AG08396 (cell line): ENCODE results near the gene KIAA1328.

Experiments
- DNase-seq: peaks from one replicate; pipeline ENCODE4 v3.0.0; 2012; ENCODE audit warnings: low spot score, mixed read lengths

Gene KIAA1328

DNA sequence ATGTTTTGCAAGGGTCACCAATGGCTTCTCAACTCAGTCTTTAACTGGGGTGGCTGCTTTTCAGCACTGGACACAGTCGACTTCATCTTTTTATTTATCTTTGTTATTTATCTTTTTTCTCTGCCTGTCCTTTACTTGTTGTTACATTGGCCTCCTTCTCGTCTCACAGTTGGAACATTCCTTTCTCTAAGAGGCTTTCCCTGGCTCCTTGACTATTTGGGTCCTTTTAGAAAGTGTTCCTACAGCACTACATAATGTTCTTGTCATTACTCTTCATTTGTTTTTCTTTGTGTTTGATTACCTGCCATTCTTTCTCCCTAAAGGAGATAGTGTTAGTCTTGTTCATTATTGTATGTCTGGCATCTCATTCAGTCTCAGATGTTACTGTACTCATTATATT lies 122.0 kb downstream of the KIAA1328 start:
- DNase-seq = no peak

DNA sequence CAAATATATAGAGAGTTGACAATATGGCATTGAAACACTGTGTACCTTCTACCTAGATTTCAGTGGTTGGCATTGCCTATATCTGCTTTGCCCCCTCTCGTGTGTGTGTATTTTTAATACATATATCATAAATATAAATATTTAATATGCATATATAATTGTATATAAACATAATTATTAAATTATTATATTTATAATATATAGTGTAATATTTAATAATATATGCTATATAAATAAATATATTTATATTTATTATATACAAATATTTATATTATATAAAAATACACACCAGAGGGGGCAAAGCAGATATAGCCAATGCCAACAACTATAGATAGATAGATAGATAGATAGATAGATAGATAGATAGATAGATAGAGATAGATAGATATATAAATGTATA lies 124.1 kb downstream of the KIAA1328 start:
- DNase-seq = no peak

DNA sequence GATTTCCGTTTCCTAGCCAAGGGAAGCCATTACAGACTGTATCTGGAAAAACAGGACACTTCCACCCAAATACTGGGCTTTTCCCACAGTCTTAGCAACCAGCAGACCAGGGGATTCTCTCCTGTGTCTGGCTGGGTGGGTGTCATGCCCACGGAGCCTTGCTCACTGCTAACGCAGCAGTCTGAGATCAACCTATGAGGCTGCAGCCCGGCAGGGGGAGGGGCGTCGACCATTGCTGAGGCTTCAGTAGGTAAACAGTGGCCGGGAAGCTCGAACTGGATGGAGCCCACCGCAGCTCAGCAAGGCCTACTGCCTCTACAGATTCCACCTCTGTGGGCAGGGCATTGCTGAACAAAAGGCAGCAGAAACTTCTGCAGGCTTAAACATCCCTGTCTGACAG lies 131.1 kb downstream of the KIAA1328 start:
- DNase-seq = no peak

DNA sequence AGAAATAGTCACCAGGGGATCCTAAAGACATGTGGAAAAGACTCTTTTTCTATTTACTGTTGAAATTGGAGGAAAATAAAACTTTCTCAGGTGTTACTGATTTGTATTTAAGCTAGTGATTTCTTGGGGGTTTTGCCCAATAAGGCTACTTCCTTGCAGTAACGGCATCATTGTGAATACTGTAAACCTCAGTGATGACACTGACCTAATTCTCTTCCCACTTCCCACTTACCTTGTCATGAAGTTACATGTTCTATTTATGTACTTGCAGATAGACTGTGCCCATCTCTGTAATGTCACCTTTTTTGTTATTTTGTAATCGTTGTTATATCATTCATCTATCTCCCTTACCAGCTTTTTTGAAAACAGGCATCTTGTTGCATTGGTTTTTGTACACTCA lies 134.5 kb downstream of the KIAA1328 start:
- DNase-seq = no peak

DNA sequence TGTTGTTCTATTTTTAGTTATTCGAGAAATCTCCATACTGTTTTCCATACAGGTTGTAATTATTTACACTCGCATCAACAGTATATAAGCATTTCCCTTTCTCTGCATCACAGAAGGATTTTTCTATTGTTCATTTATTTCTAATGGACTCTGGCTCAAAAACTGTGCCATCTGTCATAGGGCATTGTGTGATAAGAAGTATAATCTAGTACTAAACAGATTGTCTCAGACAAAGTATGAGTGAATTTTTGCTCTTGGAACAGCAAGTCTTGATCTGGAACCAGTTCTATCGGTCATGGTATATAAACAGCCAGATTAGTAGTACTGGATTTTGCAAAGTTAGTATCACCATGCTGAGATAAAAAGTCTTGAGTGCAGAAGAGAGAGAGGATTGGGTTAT lies 145.8 kb downstream of the KIAA1328 start:
- no peak for DNase-seq

DNA sequence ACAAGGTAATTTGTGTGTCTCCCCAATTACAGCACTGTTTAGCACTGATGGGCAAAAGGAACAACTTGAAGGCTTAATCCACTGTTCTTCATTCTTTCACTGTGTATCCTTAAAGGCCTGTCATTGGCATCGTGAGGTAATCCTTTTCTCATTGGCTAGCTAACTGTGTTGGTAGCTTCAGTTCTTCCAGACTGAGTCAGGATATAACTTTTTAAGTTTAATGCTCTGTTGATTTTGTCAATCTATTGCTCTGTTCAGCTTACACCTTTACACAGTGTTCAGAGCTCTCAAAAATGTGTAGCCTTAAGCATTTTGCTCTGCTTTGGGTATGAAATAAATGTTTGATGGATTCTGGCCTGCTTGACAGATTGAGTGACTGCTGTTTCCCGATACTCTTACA lies 148.2 kb downstream of the KIAA1328 start:
- no peak for DNase-seq

DNA sequence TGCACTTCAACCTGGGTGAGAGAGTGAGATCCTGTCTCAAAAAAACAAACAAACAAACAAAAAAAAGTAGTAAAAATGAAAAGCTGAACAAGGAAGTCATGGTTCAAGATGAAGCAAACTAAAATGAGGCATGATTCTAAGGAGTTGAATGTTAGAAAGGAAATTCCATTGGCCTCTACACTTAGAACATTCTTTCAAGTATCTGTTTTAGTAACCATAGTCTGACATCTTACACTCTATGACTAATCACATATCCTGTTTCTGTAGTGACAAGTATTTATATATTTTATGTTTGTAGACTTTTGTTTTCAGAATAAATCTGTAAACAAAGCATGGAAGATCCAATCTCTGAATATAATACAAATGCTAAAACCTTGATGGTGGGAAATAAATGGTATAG lies 164.1 kb downstream of the KIAA1328 start:
- DNase-seq = peak; percentile 5

DNA sequence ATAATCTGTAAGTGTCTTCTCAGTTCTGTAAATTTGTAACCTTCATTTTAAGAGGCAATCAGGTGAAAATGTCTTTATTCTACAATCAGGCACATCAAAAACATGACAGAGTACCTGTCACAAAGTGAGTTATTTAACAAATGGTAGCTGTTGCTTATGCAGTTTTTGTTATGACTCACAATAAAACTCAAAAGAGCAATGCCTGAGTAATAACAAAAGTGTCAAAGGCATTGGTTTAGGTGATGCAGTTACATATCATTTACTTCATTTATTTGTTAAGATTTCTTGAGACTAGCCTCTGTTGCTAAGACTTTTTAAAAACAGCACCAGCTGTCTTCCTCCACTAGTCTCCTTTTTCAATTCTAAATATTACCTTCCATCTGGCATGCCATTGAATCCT lies 177.8 kb downstream of the KIAA1328 start:
- DNase-seq = no peak

DNA sequence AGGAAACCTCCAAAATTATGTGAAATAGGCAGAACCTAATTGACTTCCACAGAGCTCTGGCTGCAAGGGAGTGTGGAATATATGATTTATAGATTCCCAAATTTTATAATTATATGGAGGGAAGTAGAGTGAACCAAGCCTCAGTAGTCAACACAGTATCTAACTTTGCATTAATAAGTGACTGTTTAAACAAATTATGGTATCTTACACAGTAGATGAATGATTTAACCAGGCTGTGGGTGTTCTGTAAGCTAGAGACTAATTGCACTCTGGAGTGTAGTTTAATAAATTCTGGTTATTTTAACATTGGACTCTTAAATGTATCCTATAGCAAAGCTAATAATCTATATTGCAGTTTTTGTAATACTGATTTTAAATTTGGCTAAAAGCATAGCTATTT lies 183.5 kb downstream of the KIAA1328 start:
- DNase-seq = no peak

DNA sequence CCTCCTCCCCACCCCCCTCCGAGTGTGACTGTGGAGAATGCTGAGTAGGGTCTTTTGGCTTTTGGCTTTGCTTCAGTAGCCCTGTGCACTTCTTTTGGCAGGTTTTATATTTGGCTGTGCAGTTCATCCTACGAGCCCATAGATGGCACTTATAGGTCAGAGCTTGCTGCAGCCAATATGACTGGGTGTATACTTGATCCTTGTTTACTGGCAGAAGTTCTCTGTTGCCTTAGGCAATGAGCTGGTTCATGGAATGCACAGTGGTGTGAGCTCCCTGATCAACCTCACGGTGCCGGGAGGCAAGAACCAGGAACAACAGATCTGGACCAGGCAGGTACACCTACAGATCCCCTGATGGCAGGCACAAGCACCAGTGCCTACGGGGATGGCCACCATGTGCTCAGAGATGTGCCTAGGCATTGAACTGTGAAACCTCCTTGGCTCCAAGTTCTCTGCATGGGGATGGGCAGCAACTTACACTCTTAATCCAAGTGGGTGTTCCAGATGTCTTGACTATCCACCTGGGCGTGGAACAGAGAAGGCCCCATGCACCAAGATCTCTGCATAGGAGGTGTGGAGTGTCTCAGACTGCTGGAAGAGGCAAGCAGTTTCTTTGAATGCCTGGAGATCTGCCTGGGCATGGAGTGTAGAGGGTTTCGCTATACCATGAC lies 190.4 kb downstream of the KIAA1328 start:
- no peak for DNase-seq

DNA sequence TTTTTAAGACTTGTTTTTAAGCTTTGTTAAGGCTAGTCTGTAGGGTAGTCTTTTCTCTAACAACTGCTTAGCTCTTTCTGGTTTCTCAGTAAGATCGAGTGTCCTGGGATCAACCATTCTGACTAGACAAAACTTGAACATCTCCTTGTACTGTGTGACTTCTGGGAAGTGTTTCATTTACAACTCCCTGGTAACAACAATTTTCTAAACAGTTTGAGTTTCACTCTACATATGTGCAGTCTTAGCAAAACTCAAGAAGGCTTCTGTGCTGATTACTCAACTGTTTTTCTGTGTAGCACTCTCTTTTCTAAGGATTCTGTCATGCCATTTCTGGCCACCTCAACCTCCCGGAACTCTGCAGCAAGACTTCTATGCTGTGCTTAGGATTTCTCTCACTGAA lies 204.5 kb downstream of the KIAA1328 start:
- no peak for DNase-seq

DNA sequence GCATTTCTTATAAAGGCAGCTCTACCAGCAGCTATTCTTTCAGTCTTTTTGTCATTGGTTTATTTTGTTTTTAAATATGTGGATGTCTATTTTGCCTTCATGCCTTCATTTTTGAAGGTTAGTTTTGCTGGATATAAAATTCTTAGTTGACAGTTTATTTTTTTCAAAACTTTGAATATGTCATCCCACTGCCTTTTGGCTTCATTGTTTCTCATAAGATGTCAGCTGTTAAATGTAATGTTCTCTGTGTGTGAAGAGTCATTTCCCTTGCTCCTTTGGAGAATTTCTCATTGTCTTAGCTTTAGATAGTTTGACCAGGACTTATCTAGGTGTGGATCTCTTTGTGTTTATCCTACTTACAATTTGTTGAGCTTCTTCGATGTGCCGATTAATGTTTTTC lies 213.5 kb downstream of the KIAA1328 start:
- DNase-seq = no peak

DNA sequence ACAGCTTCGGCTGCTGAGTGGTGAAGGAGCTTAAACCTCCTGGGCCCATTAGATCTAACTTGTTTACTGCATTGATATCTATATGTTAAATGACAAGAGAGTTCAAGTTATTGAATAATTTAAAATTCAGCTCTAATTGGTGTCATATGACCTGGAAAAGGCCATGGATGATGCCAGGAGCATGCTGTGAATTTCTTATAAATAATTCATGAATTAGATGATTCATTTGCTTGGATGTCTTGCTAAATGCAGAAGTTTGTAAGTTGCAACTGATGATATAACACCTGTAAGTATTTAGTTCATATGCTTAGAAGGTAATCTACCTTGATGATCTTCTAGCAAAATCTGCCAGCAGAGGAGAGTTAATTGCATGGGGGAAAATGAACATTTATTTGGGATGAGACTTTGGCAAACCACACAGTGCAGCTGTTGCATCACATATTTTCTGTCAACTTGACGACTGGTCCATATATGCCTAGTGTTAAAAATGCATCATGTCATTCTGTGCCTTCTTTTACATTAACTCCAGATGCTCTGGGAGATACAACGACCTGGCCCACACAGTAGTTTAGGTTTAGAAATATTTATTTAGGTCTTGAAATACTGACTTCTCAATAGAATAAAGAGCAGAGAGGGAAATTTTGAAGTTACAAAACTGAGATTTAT lies 226.3 kb downstream of the KIAA1328 start:
- no peak for DNase-seq

DNA sequence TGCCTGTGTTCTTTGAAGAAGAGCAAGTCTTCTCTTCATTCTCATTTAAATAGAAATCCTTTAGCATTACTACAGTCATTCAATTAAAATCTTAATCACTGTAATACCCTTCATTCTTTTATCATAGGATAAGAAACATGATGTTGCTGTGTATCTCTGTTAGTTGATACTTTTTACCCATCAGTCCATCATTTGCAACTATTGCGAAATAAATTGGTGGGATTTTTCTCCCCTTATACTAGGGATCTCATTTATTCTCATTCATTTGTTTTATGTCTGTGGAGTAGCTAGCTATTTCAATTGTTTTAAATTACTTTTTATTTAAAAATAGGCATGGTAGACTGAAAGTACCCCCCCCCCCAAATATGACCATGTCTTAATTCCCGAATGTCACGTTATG lies 235.3 kb downstream of the KIAA1328 start:
- no peak for DNase-seq

DNA sequence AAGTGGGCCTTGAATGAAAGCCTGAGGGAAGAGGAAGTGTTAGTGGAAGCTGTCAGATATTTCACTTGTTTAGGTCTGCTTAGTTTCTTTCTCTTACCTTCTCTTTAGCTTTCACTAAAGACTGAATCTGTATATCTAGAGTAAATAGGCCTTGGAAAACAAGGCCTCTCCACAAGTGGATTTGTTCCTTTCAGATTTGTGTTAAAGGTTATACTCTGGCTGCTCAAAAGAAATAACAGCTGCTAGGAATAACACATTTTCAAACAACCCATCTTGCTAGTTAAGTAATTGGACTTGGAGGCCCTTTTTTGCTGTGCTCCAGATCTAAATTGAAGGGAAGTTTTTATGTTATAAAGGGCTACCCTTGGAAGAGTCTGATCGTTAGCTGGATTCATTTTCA lies 236.3 kb downstream of the KIAA1328 start:
- DNase-seq = no peak

DNA sequence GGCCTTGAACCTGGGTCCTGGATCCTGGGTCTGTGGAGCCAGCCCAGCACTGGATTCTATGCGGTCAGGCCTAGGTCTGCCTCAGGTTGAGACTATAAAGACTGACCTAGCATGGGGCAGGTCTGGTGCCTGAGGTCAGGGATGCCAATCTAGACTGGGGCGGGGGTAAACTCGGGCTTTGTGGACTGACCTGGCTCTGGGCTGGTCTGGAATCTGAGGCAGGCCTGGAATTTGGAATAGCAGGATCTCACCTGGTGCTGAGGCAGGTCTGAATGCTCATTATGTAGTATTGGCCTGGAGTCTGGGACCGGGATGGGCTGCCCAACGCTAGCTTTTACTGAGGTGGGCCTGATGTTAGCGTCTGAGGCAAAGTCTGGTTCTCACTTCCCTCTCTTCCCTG lies 256.0 kb downstream of the KIAA1328 start:
- no peak for DNase-seq

DNA sequence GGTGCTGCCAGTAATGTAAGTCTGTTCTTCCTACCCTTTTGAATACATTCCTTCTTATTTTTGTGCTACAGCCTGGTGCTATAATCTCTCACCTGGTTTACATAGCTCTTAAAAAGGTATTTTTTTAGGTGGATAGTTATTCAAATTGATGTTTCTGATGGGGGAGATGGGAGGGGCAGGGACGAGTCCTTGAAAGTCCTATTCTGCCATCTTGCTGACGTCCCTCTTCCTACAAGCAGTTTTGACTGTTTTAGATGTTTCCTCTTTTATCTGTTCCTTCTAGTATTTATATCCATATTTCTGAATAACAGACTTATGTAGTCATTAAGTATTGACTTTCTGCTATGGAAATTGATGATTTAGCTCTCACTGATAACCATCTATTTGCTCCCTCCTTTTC lies 256.4 kb downstream of the KIAA1328 start:
- DNase-seq = no peak

DNA sequence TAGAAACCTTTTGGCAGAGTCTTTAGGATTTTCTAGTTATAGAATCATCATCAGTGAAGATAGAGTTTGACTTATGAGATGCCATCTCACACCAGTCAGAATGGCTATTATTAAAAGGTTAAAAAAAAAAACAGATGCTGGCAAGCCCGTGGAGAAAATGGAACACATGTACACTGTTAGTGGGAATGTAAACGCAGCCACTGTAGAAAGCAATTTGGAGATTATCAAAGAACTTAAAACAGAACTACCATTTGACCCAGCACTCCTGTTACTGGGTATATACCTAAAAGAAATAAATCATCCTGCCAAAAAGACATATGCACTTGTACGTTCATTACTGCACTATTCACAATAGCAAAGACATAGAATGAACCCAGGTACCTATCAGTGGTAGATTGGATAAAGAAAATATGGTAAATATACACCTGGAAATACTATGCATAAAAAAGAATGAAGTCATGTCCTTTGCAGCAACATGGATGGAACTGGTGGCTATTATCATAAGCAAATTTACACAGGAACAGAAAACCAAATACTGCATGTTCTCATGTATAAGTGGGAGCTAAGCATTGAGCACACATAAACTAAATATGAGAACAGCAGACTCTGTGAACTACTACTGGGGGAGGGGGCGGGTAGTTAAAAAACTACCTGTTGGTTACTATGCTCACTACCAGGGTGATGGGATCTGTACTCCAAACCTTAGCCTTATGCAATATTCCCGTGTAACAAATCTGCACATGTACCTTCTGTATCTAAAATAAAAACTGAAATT lies 279.0 kb downstream of the KIAA1328 start:
- DNase-seq = no peak

DNA sequence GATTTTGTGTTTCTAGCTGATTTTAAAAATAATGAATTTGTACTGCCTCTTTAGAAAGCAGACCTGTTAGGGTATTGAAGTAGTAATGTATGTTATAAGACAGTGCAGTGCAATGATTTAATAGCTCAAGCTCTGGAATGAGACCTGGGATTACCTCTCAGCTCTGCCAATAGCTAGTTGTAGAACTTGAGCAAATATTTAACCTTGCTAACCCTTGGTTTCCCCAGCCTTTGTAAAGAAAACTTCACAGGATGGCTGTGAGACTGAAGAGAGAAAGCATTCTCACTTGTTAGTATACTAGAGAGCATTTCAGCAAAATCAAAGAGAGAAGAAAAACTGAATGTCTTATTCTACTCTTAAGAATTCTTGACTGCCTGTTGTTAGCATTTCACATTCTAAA lies 293.9 kb downstream of the KIAA1328 start:
- DNase-seq = no peak

DNA sequence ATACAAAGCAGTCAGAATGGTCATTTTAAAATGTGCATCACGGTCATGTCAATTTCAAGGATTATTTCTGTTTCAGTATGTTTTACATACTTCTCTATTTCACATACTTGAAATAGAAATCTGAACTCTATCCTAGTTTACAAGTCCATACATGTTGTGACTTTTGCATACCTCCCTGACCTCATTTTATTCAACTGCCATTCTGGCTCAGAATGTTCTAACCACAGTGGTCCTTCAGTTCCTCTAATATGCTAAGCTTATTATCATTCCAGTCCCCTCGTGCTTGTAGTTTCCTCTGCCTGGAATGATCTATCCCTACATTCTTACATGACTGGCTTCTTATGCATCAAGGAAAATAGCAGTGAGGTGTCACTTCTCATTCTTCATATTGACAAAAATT lies 295.6 kb downstream of the KIAA1328 start:
- DNase-seq = no peak

DNA sequence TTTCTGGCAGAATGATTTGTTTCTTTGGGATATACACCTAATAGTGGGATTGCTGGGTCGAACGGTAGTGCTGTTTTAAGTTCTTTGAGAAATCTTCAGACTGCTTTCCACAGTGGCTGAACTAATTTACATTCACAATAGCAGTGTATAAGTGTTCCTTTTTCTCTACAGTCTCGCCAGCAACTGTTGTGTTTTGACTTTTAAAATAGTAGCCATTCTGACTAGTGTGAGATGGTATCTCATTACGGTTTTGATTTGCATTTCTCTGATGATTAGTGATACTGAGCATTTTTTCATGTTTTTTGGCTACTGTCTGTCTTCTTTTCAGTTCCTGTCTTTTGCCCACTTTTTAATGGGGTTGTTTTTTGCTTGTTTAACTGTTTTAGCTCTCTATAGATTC lies 306.2 kb downstream of the KIAA1328 start:
- no peak for DNase-seq

DNA sequence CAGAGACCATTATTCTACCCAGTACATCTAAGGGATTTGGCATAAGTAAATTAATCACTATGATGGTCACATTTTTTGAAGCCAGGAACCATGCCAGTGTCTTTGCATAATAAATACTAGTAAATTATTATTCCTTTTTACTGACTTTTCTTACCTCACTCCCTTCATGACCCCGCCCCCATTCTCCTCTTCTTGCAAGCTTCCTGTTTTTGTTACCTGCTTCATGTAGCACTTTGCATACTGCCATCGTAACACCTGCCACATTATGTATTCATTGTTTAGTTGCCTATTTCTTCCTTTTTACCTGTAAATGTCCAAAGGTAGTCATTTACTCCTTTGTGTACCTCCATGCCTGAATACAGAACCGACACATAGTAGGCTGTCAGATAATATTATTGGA lies 309.5 kb downstream of the KIAA1328 start:
- no peak for DNase-seq

DNA sequence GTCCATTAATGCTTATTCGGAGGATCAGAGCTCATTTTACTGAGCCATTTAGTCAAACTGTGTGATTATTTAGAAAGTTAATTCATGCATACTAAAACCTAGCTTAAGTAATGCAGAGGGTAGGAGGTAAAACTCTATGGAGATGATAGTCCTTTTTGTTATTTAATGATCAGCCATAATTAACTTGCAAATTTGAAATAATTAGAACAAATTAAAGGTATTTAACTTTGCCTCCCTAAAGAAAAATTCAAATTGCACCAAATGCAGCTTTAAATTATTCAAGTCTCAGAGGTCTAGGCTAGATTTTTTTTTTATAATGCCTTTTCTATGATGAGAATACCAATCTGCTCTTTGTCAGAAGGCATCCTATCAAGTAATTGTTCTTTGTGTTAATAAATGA lies 310.9 kb downstream of the KIAA1328 start:
- DNase-seq = no peak
